ENCODE data around the gene UTF1.

Gene UTF1

GRCh38 chr10:133247681-133248333, 17.8 kb downstream of the UTF1 start:
- no peak for DNase-seq (ENCODE audit: low read depth in 2 of 2)

GRCh38 chr10:133248334-133248715, 18.3 kb downstream of the UTF1 start:
- DNase-seq (ENCODE audit: low read depth in 2 of 2), result no peak

GRCh38 chr10:133249094-133249780, 19.2 kb downstream of the UTF1 start:
- DNase-seq (ENCODE audit: low read depth in 2 of 2), result no peak

GRCh38 chr10:133249975-133250754, 20.1 kb downstream of the UTF1 start:
- DNase-seq (ENCODE audit: low read depth in 2 of 2), result no peak

- no peak for DNase-seq (ENCODE audit: low read depth in 2 of 2)
Measured at GRCh38 chr10:133251388-133252222, 21.6 kb downstream of the UTF1 start.

GRCh38 chr10:133252223-133252552, 22.2 kb downstream of the UTF1 start:
- DNase-seq (ENCODE audit: low read depth in 2 of 2), result no peak

- no peak for DNase-seq (ENCODE audit: low read depth in 2 of 2)
Measured at GRCh38 chr10:133253361-133253955, 23.4 kb downstream of the UTF1 start.

GRCh38 chr10:133254421-133255120, 24.6 kb downstream of the UTF1 start:
- no peak for DNase-seq (ENCODE audit: low read depth in 2 of 2)

GRCh38 chr10:133255323-133255722, 25.3 kb downstream of the UTF1 start:
- no peak for DNase-seq (ENCODE audit: low read depth in 2 of 2)

- DNase-seq (ENCODE audit: low read depth in 2 of 2), result no peak
Measured at GRCh38 chr10:133257489-133258065, 27.6 kb downstream of the UTF1 start.

- no peak for DNase-seq (ENCODE audit: low read depth in 2 of 2)
Measured at GRCh38 chr10:133258066-133258817, 28.2 kb downstream of the UTF1 start.

GRCh38 chr10:133258818-133259601, 29.0 kb downstream of the UTF1 start:
- DNase-seq (ENCODE audit: low read depth in 2 of 2), result peak; percentile 59 to 66

GRCh38 chr10:133259602-133259989, 29.6 kb downstream of the UTF1 start:
- DNase-seq (ENCODE audit: low read depth in 2 of 2), result no peak

GRCh38 chr10:133260895-133261725, 31.1 kb downstream of the UTF1 start:
- peak in 1 of 2 donors; percentile 42 for DNase-seq (ENCODE audit: low read depth in 2 of 2)

GRCh38 chr10:133261726-133262325, 31.8 kb downstream of the UTF1 start:
- DNase-seq (ENCODE audit: low read depth in 2 of 2), result peak; percentile 73 to 77

GRCh38 chr10:133262696-133263095, 32.7 kb downstream of the UTF1 start:
- no peak for DNase-seq (ENCODE audit: low read depth in 2 of 2)

GRCh38 chr10:133263674-133264073, 33.7 kb downstream of the UTF1 start:
- DNase-seq (ENCODE audit: low read depth in 2 of 2), result no peak

GRCh38 chr10:133264461-133264860, 34.4 kb downstream of the UTF1 start:
- DNase-seq (ENCODE audit: low read depth in 2 of 2), result no peak

Data from stimulated activated CD8-positive, alpha-beta memory T cell treated with anti-CD3 and anti-CD28 coated beads, Interleukin-2, amount 100 ng/mL, for 1 hour (primary cell).